ENCODE measurements around the gene TSSK3. TPM values are rescaled to one million over a fixed set of nuclear protein-coding genes. Genes with fewer than 3 reads are reported as not detected.

Gene TSSK3
- total and polyA plus RNA-seq, 9 of the 15 experiments (the other 6 are each of a cell fraction or from before 2014, with no cell fraction given): 0.27 to 2.8 (median 1.9) TPM

DNA sequence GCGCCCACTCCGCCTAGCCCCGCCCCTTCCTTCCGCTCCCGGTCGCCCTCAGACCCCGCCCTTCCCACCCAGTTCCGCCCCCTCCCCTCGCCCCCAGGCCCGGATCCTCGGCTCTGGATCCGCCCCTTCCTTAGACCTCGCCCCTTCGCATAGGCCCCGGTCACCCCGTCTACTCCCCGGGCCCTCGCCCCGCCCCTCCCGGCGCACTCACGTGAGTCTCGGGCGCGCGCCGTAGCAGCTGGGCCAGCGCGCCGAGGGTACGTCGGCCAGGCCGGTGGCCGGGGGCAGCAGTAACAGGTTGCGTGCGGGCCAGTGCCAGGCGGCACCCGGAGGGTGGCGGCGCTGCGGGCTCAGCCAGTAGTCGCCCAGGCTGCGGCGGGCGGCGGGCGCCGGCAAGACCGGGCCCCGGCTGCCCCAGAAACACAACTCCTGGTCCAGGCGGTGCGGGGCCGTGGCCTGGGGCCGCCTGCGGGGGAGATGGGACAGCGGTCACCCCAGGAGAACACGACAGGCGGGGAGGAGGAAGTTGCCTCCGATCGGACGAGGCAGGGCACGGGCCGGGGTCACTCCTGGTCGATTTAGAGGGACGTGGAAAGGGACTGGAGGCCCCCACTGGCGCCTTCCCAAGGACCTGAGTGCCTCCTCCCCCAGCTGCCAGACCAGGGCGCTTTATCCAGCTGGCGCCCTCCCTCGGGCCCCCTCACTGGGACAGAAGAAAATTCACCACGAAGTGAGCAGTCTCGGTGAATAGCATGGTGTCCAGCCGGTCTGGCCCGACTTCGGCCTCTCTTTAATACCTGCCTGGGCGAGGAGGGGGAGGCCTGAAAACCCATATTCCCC, 10.7 kb upstream of the TSSK3 start (continued):
- TF ChIP-seq, protein P1, sequence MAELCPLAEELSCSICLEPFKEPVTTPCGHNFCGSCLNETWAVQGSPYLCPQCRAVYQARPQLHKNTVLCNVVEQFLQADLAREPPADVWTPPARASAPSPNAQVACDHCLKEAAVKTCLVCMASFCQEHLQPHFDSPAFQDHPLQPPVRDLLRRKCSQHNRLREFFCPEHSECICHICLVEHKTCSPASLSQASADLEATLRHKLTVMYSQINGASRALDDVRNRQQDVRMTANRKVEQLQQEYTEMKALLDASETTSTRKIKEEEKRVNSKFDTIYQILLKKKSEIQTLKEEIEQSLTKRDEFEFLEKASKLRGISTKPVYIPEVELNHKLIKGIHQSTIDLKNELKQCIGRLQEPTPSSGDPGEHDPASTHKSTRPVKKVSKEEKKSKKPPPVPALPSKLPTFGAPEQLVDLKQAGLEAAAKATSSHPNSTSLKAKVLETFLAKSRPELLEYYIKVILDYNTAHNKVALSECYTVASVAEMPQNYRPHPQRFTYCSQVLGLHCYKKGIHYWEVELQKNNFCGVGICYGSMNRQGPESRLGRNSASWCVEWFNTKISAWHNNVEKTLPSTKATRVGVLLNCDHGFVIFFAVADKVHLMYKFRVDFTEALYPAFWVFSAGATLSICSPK (IDR thresholded peaks at IDR 0.05; ENCODE audit: borderline replicate concordance): no peak
- TF ChIP-seq GATAD2A (IDR thresholded peaks at IDR 0.05) (0 out of 2 replicates have a peak, but pooled peaks have one; percentile 7), ELF1 (tag; IDR thresholded peaks at IDR 0.05) (peak; percentile 50; the same call in 1 of the 2 replicates), CREM (IDR thresholded peaks at IDR 0.05; ENCODE audit: low read depth) (peak; percentile 84), NONO (IDR thresholded peaks at IDR 0.05; ENCODE audit: low read depth in 2 of 2, low read length in 1 of 2) (peak; percentile 76 to 94), CBX8 (IDR thresholded peaks at IDR 0.05; ENCODE audit: borderline replicate concordance, extremely low read depth, low read depth, low read length, poor library complexity, severe bottlenecking) (no peak), KLF1 (tag; IDR thresholded peaks at IDR 0.05) (peak; percentile 59; the same call in 1 of the 2 replicates), TBL1XR1 (IDR thresholded peaks at IDR 0.05; ENCODE audit: low read length in 2 of 2) (no peak), TRIM24 (IDR thresholded peaks at IDR 0.05) (no peak), CHD2 (IDR thresholded peaks at IDR 0.05; ENCODE audit: low read depth, low read length) (no peak), PRMT5 (CRISPR knock-in tag; IDR thresholded peaks at IDR 0.05) (no peak), SIN3A (IDR thresholded peaks at IDR 0.05; ENCODE audit: borderline replicate concordance in 2 of 2, control insufficient read depth in 1 of 2, low read depth in 2 of 2, low read length in 2 of 2) (peak; percentile 86 to 90; a peak in 2 of 4 replicates), FUS (optimal IDR thresholded peaks at IDR 0.05; ENCODE audit: low read depth, low read length) (peak; percentile 80), TEAD4 (IDR thresholded peaks at IDR 0.05; ENCODE audit: low read length) (no peak), TEAD4 (CRISPR knock-in tag; IDR thresholded peaks at IDR 0.05; ENCODE audit: borderline replicate concordance) (no peak)
- TF ChIP-seq, protein P2, sequence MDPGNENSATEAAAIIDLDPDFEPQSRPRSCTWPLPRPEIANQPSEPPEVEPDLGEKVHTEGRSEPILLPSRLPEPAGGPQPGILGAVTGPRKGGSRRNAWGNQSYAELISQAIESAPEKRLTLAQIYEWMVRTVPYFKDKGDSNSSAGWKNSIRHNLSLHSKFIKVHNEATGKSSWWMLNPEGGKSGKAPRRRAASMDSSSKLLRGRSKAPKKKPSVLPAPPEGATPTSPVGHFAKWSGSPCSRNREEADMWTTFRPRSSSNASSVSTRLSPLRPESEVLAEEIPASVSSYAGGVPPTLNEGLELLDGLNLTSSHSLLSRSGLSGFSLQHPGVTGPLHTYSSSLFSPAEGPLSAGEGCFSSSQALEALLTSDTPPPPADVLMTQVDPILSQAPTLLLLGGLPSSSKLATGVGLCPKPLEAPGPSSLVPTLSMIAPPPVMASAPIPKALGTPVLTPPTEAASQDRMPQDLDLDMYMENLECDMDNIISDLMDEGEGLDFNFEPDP (CRISPR knock-in tag; IDR thresholded peaks at IDR 0.05): no peak
- TF ChIP-seq, protein P3, sequence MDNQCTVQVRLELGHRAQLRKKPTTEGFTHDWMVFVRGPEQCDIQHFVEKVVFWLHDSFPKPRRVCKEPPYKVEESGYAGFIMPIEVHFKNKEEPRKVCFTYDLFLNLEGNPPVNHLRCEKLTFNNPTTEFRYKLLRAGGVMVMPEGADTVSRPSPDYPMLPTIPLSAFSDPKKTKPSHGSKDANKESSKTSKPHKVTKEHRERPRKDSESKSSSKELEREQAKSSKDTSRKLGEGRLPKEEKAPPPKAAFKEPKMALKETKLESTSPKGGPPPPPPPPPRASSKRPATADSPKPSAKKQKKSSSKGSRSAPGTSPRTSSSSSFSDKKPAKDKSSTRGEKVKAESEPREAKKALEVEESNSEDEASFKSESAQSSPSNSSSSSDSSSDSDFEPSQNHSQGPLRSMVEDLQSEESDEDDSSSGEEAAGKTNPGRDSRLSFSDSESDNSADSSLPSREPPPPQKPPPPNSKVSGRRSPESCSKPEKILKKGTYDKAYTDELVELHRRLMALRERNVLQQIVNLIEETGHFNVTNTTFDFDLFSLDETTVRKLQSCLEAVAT (IDR thresholded peaks at IDR 0.05): no peak
- TF ChIP-seq, protein P4, sequence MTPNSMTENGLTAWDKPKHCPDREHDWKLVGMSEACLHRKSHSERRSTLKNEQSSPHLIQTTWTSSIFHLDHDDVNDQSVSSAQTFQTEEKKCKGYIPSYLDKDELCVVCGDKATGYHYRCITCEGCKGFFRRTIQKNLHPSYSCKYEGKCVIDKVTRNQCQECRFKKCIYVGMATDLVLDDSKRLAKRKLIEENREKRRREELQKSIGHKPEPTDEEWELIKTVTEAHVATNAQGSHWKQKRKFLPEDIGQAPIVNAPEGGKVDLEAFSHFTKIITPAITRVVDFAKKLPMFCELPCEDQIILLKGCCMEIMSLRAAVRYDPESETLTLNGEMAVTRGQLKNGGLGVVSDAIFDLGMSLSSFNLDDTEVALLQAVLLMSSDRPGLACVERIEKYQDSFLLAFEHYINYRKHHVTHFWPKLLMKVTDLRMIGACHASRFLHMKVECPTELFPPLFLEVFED (CRISPR knock-in tag; conservative IDR thresholded peaks at IDR 0.05): 0 out of 2 replicates have a peak, but pooled peaks have one; percentile 32
- TF ChIP-seq, protein P5, sequence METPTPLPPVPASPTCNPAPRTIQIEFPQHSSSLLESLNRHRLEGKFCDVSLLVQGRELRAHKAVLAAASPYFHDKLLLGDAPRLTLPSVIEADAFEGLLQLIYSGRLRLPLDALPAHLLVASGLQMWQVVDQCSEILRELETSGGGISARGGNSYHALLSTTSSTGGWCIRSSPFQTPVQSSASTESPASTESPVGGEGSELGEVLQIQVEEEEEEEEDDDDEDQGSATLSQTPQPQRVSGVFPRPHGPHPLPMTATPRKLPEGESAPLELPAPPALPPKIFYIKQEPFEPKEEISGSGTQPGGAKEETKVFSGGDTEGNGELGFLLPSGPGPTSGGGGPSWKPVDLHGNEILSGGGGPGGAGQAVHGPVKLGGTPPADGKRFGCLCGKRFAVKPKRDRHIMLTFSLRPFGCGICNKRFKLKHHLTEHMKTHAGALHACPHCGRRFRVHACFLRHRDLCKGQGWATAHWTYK (CRISPR knock-in tag; IDR thresholded peaks at IDR 0.05): peak; percentile 50; the same call in 1 of the 2 replicates
